ENCODE measurements around the gene S1PR4. TPM values are rescaled to one million over a fixed set of nuclear protein-coding genes. Genes with fewer than 3 reads are reported as not detected.
"Not testable (repeated sequence)": the region's sequence is repeated elsewhere in the genome, so short reads cannot be mapped to it uniquely, and the experiment has no call there.

S1PR4 gene
- total RNA-seq, 4 donors from 2014 or later: 1.6 to 9.9 (median 2.5) TPM

- H3K9me3 ChIP-seq: peaks cover 0 to 4% (median 0%) of the 10 kb centered on the region in 4 donors
These were observed 10.9 kb upstream of the S1PR4 start for GRCh38 chr19:3167533-3168272.

DNA sequence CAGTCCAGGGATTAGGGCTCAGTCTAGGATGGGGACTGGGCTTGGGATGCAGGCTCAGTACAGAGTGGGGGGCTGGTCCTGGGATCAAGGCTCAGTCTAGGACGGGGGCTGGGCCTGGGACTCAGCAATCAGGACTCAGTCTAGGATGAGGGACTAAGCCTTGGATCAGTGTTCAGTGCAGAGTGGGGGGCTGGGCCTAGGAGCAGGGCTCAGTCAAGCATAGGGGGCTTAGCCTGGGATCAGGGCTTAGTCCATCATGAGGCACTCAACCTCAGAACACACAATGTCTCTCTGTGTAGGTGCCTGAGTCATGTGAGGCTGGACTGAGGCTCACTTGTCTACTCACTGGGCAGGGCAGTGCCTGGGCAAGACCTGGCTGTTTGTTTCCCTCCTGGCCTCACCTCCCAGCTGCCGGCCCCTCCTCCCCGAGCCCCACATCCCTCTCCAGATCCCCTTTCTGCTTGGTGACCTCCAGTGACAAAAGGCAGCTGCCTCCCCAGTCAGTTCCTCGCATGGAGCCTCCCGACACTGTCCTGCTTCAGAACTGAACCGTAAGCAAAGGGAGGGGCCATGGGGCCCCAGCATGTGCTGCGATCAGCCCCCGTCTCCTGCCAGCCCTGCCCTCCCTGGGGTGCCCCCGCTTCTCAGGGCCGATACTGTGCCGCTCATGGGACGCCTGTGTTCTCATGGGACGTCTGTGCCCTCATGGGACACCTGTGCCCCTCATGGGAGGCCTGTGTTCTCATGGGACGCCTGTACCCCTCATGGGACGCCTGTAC lies 6.5 kb upstream of the S1PR4 start:
- no peak for TF ChIP-seq POLR2A (IDR thresholded peaks at IDR 0.05)
- TF ChIP-seq, protein P1, sequence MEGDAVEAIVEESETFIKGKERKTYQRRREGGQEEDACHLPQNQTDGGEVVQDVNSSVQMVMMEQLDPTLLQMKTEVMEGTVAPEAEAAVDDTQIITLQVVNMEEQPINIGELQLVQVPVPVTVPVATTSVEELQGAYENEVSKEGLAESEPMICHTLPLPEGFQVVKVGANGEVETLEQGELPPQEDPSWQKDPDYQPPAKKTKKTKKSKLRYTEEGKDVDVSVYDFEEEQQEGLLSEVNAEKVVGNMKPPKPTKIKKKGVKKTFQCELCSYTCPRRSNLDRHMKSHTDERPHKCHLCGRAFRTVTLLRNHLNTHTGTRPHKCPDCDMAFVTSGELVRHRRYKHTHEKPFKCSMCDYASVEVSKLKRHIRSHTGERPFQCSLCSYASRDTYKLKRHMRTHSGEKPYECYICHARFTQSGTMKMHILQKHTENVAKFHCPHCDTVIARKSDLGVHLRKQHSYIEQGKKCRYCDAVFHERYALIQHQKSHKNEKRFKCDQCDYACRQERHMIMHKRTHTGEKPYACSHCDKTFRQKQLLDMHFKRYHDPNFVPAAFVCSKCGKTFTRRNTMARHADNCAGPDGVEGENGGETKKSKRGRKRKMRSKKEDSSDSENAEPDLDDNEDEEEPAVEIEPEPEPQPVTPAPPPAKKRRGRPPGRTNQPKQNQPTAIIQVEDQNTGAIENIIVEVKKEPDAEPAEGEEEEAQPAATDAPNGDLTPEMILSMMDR (IDR thresholded peaks at IDR 0.05): no peak
- peaks cover 0 to 1% (median 0%) of the 10 kb centered on the region in 4 donors for H3K4me1 ChIP-seq
- H3K4me3 ChIP-seq: no peak overlapping the region
- peaks cover 0 to 4% (median 0%) of the 10 kb centered on the region in 4 donors for H3K9me3 ChIP-seq
- no peaks in the 10 kb centered on the region for H3K27me3 ChIP-seq
- H3K27ac ChIP-seq: no peak overlapping the region
- DNase-seq: no peak
- H3K36me3 ChIP-seq: no peaks in the 10 kb centered on the region

More at GRCh38 chr19:3167533-3168272, 10.9 kb upstream of the S1PR4 start:
- Histone ChIP-seq H3K4me1 (no peaks in the 10 kb centered on the region), H3K27me3 (no peaks in the 10 kb centered on the region), H3K4me3 (no peak overlapping the region), H3K36me3 (no peaks in the 10 kb centered on the region), H3K27ac (no peak overlapping the region)
- DNase-seq: no peak
- TF ChIP-seq POLR2A (IDR thresholded peaks at IDR 0.05): no peak
- TF ChIP-seq, protein P1 (IDR thresholded peaks at IDR 0.05): no peak

DNA sequence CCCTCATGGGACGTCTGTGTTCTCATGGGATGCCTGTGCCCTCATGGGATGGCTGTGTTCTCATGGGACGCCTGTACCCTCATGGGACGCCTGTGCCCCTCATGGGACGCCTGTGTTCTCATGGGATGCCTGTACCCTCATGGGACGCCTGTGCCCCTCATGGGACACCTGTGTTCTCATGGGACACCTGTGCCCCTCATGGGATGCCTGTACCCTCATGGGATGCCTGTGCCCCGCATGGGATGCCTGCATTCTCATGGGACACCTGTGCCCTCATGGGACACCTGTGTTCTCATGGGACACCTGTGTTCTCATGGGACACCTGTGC lies 5.9 kb upstream of the S1PR4 start:
- H3K4me1 ChIP-seq, H3K27ac ChIP-seq, H3K9me3 ChIP-seq, H3K36me3 ChIP-seq, H3K4me3 ChIP-seq, DNase-seq, H3K27me3 ChIP-seq: not testable (repeated sequence)

GRCh38 chr19:3175781-3176714 lies 2.5 kb upstream of the S1PR4 start:
- peaks cover 0 to 4% (median 2%) of the 10 kb centered on the region in 4 donors for H3K4me1 ChIP-seq
- DNase-seq: peak; percentile 25 to 79 (median 61)
- TF ChIP-seq POLR2A (IDR thresholded peaks at IDR 0.05): no peak
- TF ChIP-seq, protein P1 (IDR thresholded peaks at IDR 0.05): no peak
- peaks cover 0 to 4% (median 0%) of the 10 kb centered on the region in 4 donors for H3K9me3 ChIP-seq
- H3K4me3 ChIP-seq: no peak overlapping the region
- H3K27ac ChIP-seq: peak overlapping the region in 3 of 4 donors; percentile 9 to 49 (median 43)
- no peaks in the 10 kb centered on the region for H3K27me3 ChIP-seq
- no peaks in the 10 kb centered on the region for H3K36me3 ChIP-seq

- Histone ChIP-seq H3K27ac (peak overlapping the region in 2 of 4 donors; percentile 9 to 49), H3K4me1 (peaks cover 0 to 6% (median 4%) of the 10 kb centered on the region in 4 donors), H3K36me3 (no peaks in the 10 kb centered on the region), H3K27me3 (no peaks in the 10 kb centered on the region), H3K9me3 (peaks cover 0 to 4% (median 0%) of the 10 kb centered on the region in 4 donors), H3K4me3 (no peak overlapping the region)
- DNase-seq: peak; percentile 32 to 68 (median 48)
- no peak for TF ChIP-seq POLR2A (IDR thresholded peaks at IDR 0.05)
- TF ChIP-seq, protein P1 (IDR thresholded peaks at IDR 0.05): no peak
These were observed 1.7 kb upstream of the S1PR4 start for GRCh38 chr19:3176715-3177501.

All from Peyer's patch (tissue), 4 donors.